Mammary epithelial cell (primary cell): ENCODE results near the gene NAXD.

ENCODE experiments used
- CTCF ChIP-seq, 2 donors: IDR thresholded peaks in 1 of 2; conservative IDR thresholded peaks in 1 of 2; 2 replicates each; pipeline ENCODE4 v1.5.1; 2011 to 2012; ENCODE audit warnings: inconsistent platforms in 2 of 2, low read length in 2 of 2, mild to moderate bottlenecking in 2 of 2, control low read depth in 1 of 2, low read depth in 1 of 2; ENCODE audit not compliant: insufficient read depth in 1 of 2; ENCODE audit errors: extremely low read depth in 1 of 2
- EZH2 ChIP-seq: IDR thresholded peaks from 2 replicates; pipeline ENCODE4 v1.6.1; 2012; ENCODE audit warnings: low read length, inconsistent platforms, borderline replicate concordance

- TF ChIP-seq CTCF (conservative IDR thresholded peaks at IDR 0.05 in 1 of 2, IDR thresholded peaks at IDR 0.05 in 1 of 2; ENCODE audit: extremely low read depth in 1 of 2, insufficient read depth in 1 of 2, low read depth in 1 of 2, low read length in 2 of 2) (no peak), EZH2 (no peak)
These were observed 24.8 kb upstream of the NAXD start for GRCh38 chr13:110590577-110590976.
